OCI-LY7 (cell line): ENCODE results near the gene TWIST2. TPM values are rescaled to one million over a fixed set of nuclear protein-coding genes. Genes with fewer than 3 reads are reported as not detected.

Source experiments
- BruUV-seq: library from RNA; stranded (reverse); fragments of 400-500 nt; replicated peaks from 2 replicates; lab custom pipeline; 2021; lab: Mats Ljungman, UMichigan
- CTCF ChIA-PET: fragments of 300-600 bp; sonication (Branson Sonifier 250); formaldehyde crosslinking; loops from one replicate; lab custom pipeline; 2022; ENCODE audit warnings: antibody characterized with exemption; ENCODE audit not compliant: unreplicated experiment; lab: Charles Lee
- POLR2A ChIA-PET: fragments of 300-600 bp; sonication (Branson Sonifier 250); formaldehyde crosslinking; loops from one replicate; lab custom pipeline; 2022; ENCODE audit warnings: antibody characterized with exemption; lab: Charles Lee
- DNase-seq: peaks from one replicate; pipeline ENCODE4 v3.0.0-alpha.2; 2015; ENCODE audit warnings: low spot score
- H2AFZ ChIP-seq: fragments of 200-600 bp; sonication (generic), shearing (Covaris generic); 2 replicates; pipeline ENCODE4 v1.6.1; 2014; ENCODE audit warnings: mild to moderate bottlenecking, antibody characterized with exemption, low read length, moderate library complexity
- H3K27ac ChIP-seq: fragments of 200-600 bp; sonication (generic); 2 replicates; pipeline ENCODE4 v1.5.1; 2014; ENCODE audit warnings: mixed run types, low read depth, mild to moderate bottlenecking, moderate library complexity, low read length, inconsistent platforms; ENCODE audit not compliant: poor library complexity, severe bottlenecking
- H3K36me3 ChIP-seq: fragments of 200-600 bp; sonication (generic); 2 replicates; pipeline ENCODE4 v1.6.1; 2014; ENCODE audit warnings: mild to moderate bottlenecking, antibody characterized with exemption, low read length, moderate library complexity, mixed read lengths; ENCODE audit not compliant: insufficient read depth
- H3K4me1 ChIP-seq: fragments of 200-600 bp; sonication (generic); 2 replicates; pipeline ENCODE4 v1.5.1; 2014; ENCODE audit warnings: mild to moderate bottlenecking, low read length; ENCODE audit not compliant: insufficient read depth, poor library complexity, severe bottlenecking
- H3K4me2 ChIP-seq: fragments of 200-600 bp; sonication (generic); 2 replicates; pipeline ENCODE4 v1.6.1; 2014; ENCODE audit warnings: mild to moderate bottlenecking, low read length
- H3K4me3 ChIP-seq: fragments of 200-600 bp; sonication (generic); 2 replicates; pipeline ENCODE4 v1.5.1; 2014; ENCODE audit warnings: mild to moderate bottlenecking, low read depth, low read length; ENCODE audit not compliant: poor library complexity, severe bottlenecking
- H3K79me2 ChIP-seq: fragments of 200-600 bp; sonication (generic); 2 replicates; pipeline ENCODE4 v1.6.1; 2016; ENCODE audit warnings: low read depth, mild to moderate bottlenecking, low read length, moderate library complexity, mixed read lengths; ENCODE audit not compliant: insufficient read depth
- H3K9me2 ChIP-seq: fragments of 200-600 bp; sonication (generic); 2 replicates; pipeline ENCODE4 v1.6.1; 2016; ENCODE audit warnings: mild to moderate bottlenecking, low read length, mixed read lengths; ENCODE audit not compliant: insufficient read depth
- H3K9me3 ChIP-seq: fragments of 200-600 bp; sonication (generic); 2 replicates; pipeline ENCODE4 v1.6.1; 2014; ENCODE audit warnings: mild to moderate bottlenecking, mixed run types, low read length, mixed read lengths
- H4K20me1 ChIP-seq: fragments of 200-600 bp; sonication (generic); 2 replicates; pipeline ENCODE4 v1.6.1; 2014; ENCODE audit warnings: mild to moderate bottlenecking, antibody characterized with exemption, low read length, moderate library complexity, mixed read lengths; ENCODE audit not compliant: insufficient read depth
- CTCF ChIP-seq: fragments of 200-600 bp; sonication (generic); conservative IDR thresholded peaks from 2 replicates; pipeline ENCODE4 v1.5.1; 2014; ENCODE audit warnings: mild to moderate bottlenecking, antibody characterized with exemption, low read length, moderate library complexity, mixed read lengths
- EZH2phosphoT487 ChIP-seq: fragments of 200-600 bp; sonication (generic); IDR thresholded peaks from 2 replicates; pipeline ENCODE4 v1.6.1; 2018; ENCODE audit warnings: low read depth, borderline replicate concordance, mild to moderate bottlenecking, mixed run types, antibody characterized with exemption, low read length, moderate library complexity, mixed read lengths
- intact Hi-C: fragments of 100-400 bp; cut with micrococcal nuclease; formaldehyde crosslinking; loops from one replicate; pipeline ENCODE4 v1.10.0; 2022; ENCODE audit not compliant: unreplicated experiment
- total RNA-seq, 2 experiments: library from RNA; depleted of rRNA in 1 of 2; stranded (reverse); fragments of >200 nt in 1 of 2; shearing (Covaris generic) in 1 of 2; gene quantifications; 2 replicates each; pipeline ENCODE4 v1.2.3, GENCODE V29; 2014 to 2022

TWIST2 gene
- total RNA-seq, 2 experiments from 2014 or later: not detected

- intact Hi-C loops: no loop called here
- Histone ChIP-seq H3K4me1 (no peaks in the 10 kb centered on the region), H3K4me3 (no peak overlapping the region), H3K9me3 (no peaks in the 10 kb centered on the region), H3K9me2 (no peaks in the 10 kb centered on the region), H2AFZ (no peak overlapping the region), H4K20me1 (no peaks in the 10 kb centered on the region), H3K4me2 (no peak overlapping the region), H3K36me3 (no peaks in the 10 kb centered on the region), H3K79me2 (no peaks in the 10 kb centered on the region), H3K27ac (no peak overlapping the region)
- no TSS peak for BruUV-seq
- no peak for DNase-seq
- no peak for TF ChIP-seq EZH2phosphoT487
- no peak for TF ChIP-seq CTCF
- POLR2A ChIA-PET: no interaction called here
- CTCF ChIA-PET: no interaction called here
These were observed 93.4 kb downstream of the TWIST2 start for GRCh38 chr2:238941262-238941792.

GRCh38 chr2:238942080-238942725, 94.3 kb downstream of the TWIST2 start:
- Histone ChIP-seq H3K9me3 (no peaks in the 10 kb centered on the region), H3K4me3 (no peak overlapping the region), H3K4me2 (no peak overlapping the region), H4K20me1 (no peaks in the 10 kb centered on the region), H3K27ac (no peak overlapping the region), H3K36me3 (no peaks in the 10 kb centered on the region), H3K79me2 (no peaks in the 10 kb centered on the region), H3K9me2 (no peaks in the 10 kb centered on the region), H2AFZ (no peak overlapping the region), H3K4me1 (no peaks in the 10 kb centered on the region)
- ChIA-PET CTCF (interaction anchor here (0.6 kb wide), 1 partner anchor 890 kb away, joined by 3 read pairs; no protein-coding TSS in a partner anchor), POLR2A (no interaction called here)
- intact Hi-C loops: no loop called here
- no peak for DNase-seq
- BruUV-seq: no TSS peak
- TF ChIP-seq CTCF: no peak
- TF ChIP-seq EZH2phosphoT487: no peak

- H3K9me3 ChIP-seq: no peaks in the 10 kb centered on the region
- no TSS peak for BruUV-seq
- H3K27ac ChIP-seq: no peak overlapping the region
- H3K4me1 ChIP-seq: peaks cover under 1% of the 10 kb centered on the region
- no peaks in the 10 kb centered on the region for H4K20me1 ChIP-seq
- no peaks in the 10 kb centered on the region for H3K79me2 ChIP-seq
- no peak overlapping the region for H3K4me3 ChIP-seq
- intact Hi-C loops: no loop called here
- ChIA-PET POLR2A (no interaction called here), CTCF (no interaction called here)
- no peaks in the 10 kb centered on the region for H3K36me3 ChIP-seq
- H3K4me2 ChIP-seq: no peak overlapping the region
- no peaks in the 10 kb centered on the region for H3K9me2 ChIP-seq
- TF ChIP-seq EZH2phosphoT487: no peak
- TF ChIP-seq CTCF: no peak
- H2AFZ ChIP-seq: no peak overlapping the region
- DNase-seq: no peak
These were observed 94.9 kb downstream of the TWIST2 start for GRCh38 chr2:238942726-238943300.
